A549 (cell line): ENCODE measurements around the gene TP73. TPM values are rescaled to one million over a fixed set of nuclear protein-coding genes. Genes with fewer than 3 reads are reported as not detected.

Experiments used
- ATAC-seq, 2 experiments: fragments of 200-7000 bp in 1 of 2; fragments of >200 bp in 1 of 2; cut with Nextera tagmentation in 1 of 2; cut with Tn5 transposase in 1 of 2; 3 replicates each; pipeline versions ENCODE4 v1.8.0 to v1.9.1; 2018 to 2020; ENCODE audit warnings: mild to moderate bottlenecking in 1 of 2, moderate library complexity in 1 of 2
- CTCF ChIA-PET: fragments of 300-600 bp; sonication (Branson Sonifier 250); formaldehyde crosslinking; extraction: SDS; loops from one replicate; lab custom pipeline; 2021; ENCODE audit warnings: antibody characterized with exemption, inconsistent platforms; lab: Yijun Ruan, JAX
- POLR2A ChIA-PET: fragments of 350-600 bp; formaldehyde crosslinking; extraction: SDS; loops from one replicate; lab custom pipeline; 2021; ENCODE audit warnings: antibody characterized with exemption, inconsistent platforms; lab: Yijun Ruan, JAX
- DNase-seq, 2 experiments: peaks; one replicate each; pipeline versions ENCODE4 v3.0.0 to v3.0.0-alpha.2; 2011 to 2016; ENCODE audit warnings: low read depth in 1 of 2, low spot score in 1 of 2
- FAIRE-seq: peaks from 2 replicates; lab custom pipeline; 2011; peaks lifted over from hg19 to GRCh38; lab: Jason Lieb, UNC
- H3K27ac ChIP-seq, 2 experiments: fragments of >200 bp; sonication (Bioruptor Twin); formaldehyde crosslinking; 3 replicates each; pipeline ENCODE4 v1.5.1; 2016 to 2017
- H3K4me1 ChIP-seq: fragments of >200 bp; sonication (Bioruptor Twin); formaldehyde crosslinking; 3 replicates; pipeline ENCODE4 v1.6.1; 2016
- H3K4me2 ChIP-seq: fragments of >200 bp; sonication (Bioruptor Twin); formaldehyde crosslinking; 3 replicates; pipeline ENCODE4 v1.6.1; 2016
- H3K4me3 ChIP-seq: fragments of >200 bp; sonication (Bioruptor Twin); formaldehyde crosslinking; 3 replicates; pipeline ENCODE4 v1.5.1; 2016
- H3K9me3 ChIP-seq: fragments of >200 bp; sonication (Bioruptor Twin); formaldehyde crosslinking; 3 replicates; pipeline ENCODE4 v1.6.1; 2016
- ATOH8 ChIP-seq: fragments of 250-450 bp; sonication (Bioruptor Pico); IDR thresholded peaks from 2 replicates; pipeline ENCODE4 v1.5.0; 2020; ENCODE audit warnings: low read depth, mild to moderate bottlenecking, moderate library complexity
- CBX8 ChIP-seq: fragments of 200-600 bp; sonication (generic); IDR thresholded peaks from 2 replicates; pipeline ENCODE4 v1.6.1; 2016
- CEBPB ChIP-seq, 2 experiments: fragments of >200 bp in 1 of 2; sonication (Bioruptor Twin) in 1 of 2; formaldehyde crosslinking in 1 of 2; IDR thresholded peaks; 2 replicates each; pipeline ENCODE4 v1.6.1; 2012 to 2016
- CHD4 ChIP-seq: fragments of 200-600 bp; sonication (generic); IDR thresholded peaks from 2 replicates; pipeline ENCODE4 v1.6.1; 2016; ENCODE audit warnings: antibody characterized with exemption, mild to moderate bottlenecking, borderline replicate concordance
- ELK1 ChIP-seq: fragments of 150-350 bp; IDR thresholded peaks from 2 replicates; pipeline ENCODE4 v1.6.1; 2014; ENCODE audit warnings: low read depth, mild to moderate bottlenecking, low read length
- ESRRA ChIP-seq: fragments of 150-350 bp; IDR thresholded peaks from 2 replicates; pipeline ENCODE4 v1.6.1; 2014; ENCODE audit warnings: mild to moderate bottlenecking, low read length, borderline replicate concordance
- FOSB ChIP-seq: fragments of 250-450 bp; sonication (Bioruptor Pico); IDR thresholded peaks from 2 replicates; pipeline ENCODE4 v1.5.0; 2020; ENCODE audit warnings: mild to moderate bottlenecking, moderate library complexity
- GATA3 ChIP-seq: IDR thresholded peaks from 2 replicates; pipeline ENCODE4 v1.6.1; 2012; ENCODE audit warnings: borderline replicate concordance
- HMGXB4 ChIP-seq: fragments of 250-450 bp; sonication (Bioruptor Pico); IDR thresholded peaks from 2 replicates; pipeline ENCODE4 v1.5.0; 2021; ENCODE audit warnings: mild to moderate bottlenecking, moderate library complexity, borderline replicate concordance
- HOXB13 ChIP-seq: fragments of 250-450 bp; sonication (Bioruptor Pico); IDR thresholded peaks from 2 replicates; pipeline ENCODE4 v1.5.0; 2020; ENCODE audit warnings: low read depth, mild to moderate bottlenecking, moderate library complexity
- HOXB5 ChIP-seq: fragments of 250-450 bp; sonication (Bioruptor Pico); IDR thresholded peaks from 2 replicates; pipeline ENCODE4 v1.5.0; 2020; ENCODE audit warnings: mild to moderate bottlenecking, moderate library complexity
- MAX ChIP-seq: IDR thresholded peaks from 2 replicates; pipeline ENCODE4 v1.6.1; 2012
- PBX3 ChIP-seq: IDR thresholded peaks from 2 replicates; pipeline ENCODE4 v1.6.1; 2012
- PHF8 ChIP-seq: fragments of 200-600 bp; sonication (generic); IDR thresholded peaks from 2 replicates; pipeline ENCODE4 v1.6.1; 2016; ENCODE audit warnings: low read depth, mild to moderate bottlenecking, antibody characterized with exemption, moderate library complexity, borderline replicate concordance
- RAD21 ChIP-seq, 2 experiments: fragments of >200 bp in 1 of 2; sonication (Bioruptor Twin) in 1 of 2; formaldehyde crosslinking in 1 of 2; IDR thresholded peaks in 1 of 2; conservative IDR thresholded peaks in 1 of 2; 2 replicates in 1 of 2; 3 replicates in 1 of 2; pipeline ENCODE4 v1.6.1; 2012 to 2018; ENCODE audit warnings: inconsistent platforms in 1 of 2
- REST ChIP-seq: fragments of 200-600 bp; sonication (generic); IDR thresholded peaks from 2 replicates; pipeline ENCODE4 v1.6.1; 2016; ENCODE audit warnings: antibody characterized with exemption, mild to moderate bottlenecking, moderate library complexity
- RFX5 ChIP-seq: fragments of 450-650 bp; IDR thresholded peaks from 2 replicates; pipeline ENCODE4 v1.7.1; 2014; ENCODE audit warnings: antibody characterized with exemption, mild to moderate bottlenecking, moderate library complexity
- RNF2 ChIP-seq: fragments of 200-600 bp; sonication (generic); IDR thresholded peaks from 2 replicates; pipeline ENCODE4 v1.6.1; 2016; ENCODE audit warnings: low read depth, mild to moderate bottlenecking, antibody characterized with exemption, moderate library complexity, borderline replicate concordance
- TFCP2L1 ChIP-seq: fragments of 250-450 bp; sonication (Bioruptor Pico); IDR thresholded peaks from 2 replicates; pipeline ENCODE4 v1.5.0; 2021; ENCODE audit warnings: mild to moderate bottlenecking
- TP53 ChIP-seq: fragments of 250-450 bp; sonication (Bioruptor Pico); IDR thresholded peaks from 2 replicates; pipeline ENCODE4 v1.5.0; 2021; ENCODE audit warnings: mild to moderate bottlenecking, moderate library complexity
- ZC3H11A ChIP-seq: fragments of 450-650 bp; IDR thresholded peaks from 2 replicates; pipeline ENCODE4 v1.6.1; 2014; ENCODE audit warnings: antibody characterized with exemption, mild to moderate bottlenecking
- ZFP36 ChIP-seq: fragments of 450-650 bp; IDR thresholded peaks from 2 replicates; pipeline ENCODE4 v1.6.1; 2014; ENCODE audit warnings: borderline replicate concordance; ENCODE audit not compliant: partially characterized antibody
- WGBS: methylation state at CpG from one replicate; pipeline ENCODE4 v1.1.6; 2017; ENCODE audit errors: missing lambda C conversion rate; 5-methylcytosine and 5-hydroxymethylcytosine counted together
- polyA plus RNA-seq, 4 experiments: library from polyadenylated mRNA; depleted of rRNA in 3 of 4; stranded (reverse); fragments of >200 nt; fragmentation: RNase III in 1 of 4; extraction: RNeasy Plus Mini Kit Qiagen cat#74134 plus additional on column Dnase treatment in 1 of 4; gene quantifications; 2 replicates in 3 of 4; 3 replicates in 1 of 4; pipeline ENCODE4 v1.2.3, GENCODE V29; 2011 to 2017

TP73 gene
- polyA plus RNA-seq, 2 of the 4 experiments (the other 2 are of a cell fraction): 0.01 to 0.25 TPM

- whole genome bisulfite sequencing: 18% methylated on average over 17 of the region's 61 CpGs
- H3K9me3 ChIP-seq: no peaks in the 10 kb centered on the region
- peaks cover 17% of the 10 kb centered on the region for H3K4me1 ChIP-seq
- POLR2A ChIA-PET: no interaction called here
- peak overlapping the region; percentile 77 for H3K4me3 ChIP-seq
- CTCF ChIA-PET: no interaction called here
- TF ChIP-seq RNF2: 0 out of 2 replicates have a peak, but pooled peaks have one; percentile 31
- no peak for TF ChIP-seq CEBPB (IDR thresholded peaks at IDR 0.05)
- TF ChIP-seq MAX: peak; percentile 67; the same call in 1 of the 2 replicates
- no peak for TF ChIP-seq HOXB5
- no peak for TF ChIP-seq REST
- TF ChIP-seq ZFP36: no peak
- peak; percentile 54; the same call in 1 of the 2 replicates for TF ChIP-seq PHF8
- peak; percentile 72 to 84 for DNase-seq
- ATAC-seq: peak; percentile 72 to 82
- H3K27ac ChIP-seq: peak overlapping the region; percentile 77 to 96
- H3K4me2 ChIP-seq: peak overlapping the region; percentile 91
- no peak for FAIRE-seq
Measured at GRCh38 chr1:3772027-3772714, 119.9 kb downstream of the TP73 start.

GRCh38 chr1:3772715-3773571, 120.6 kb downstream of the TP73 start, which contains the start of gene SMIM1:
Gene SMIM1, plus strand, starts transcription at chr1:3772749. Its CDS starts 2,625 bp downstream, at chr1:3775374.
- POLR2A ChIA-PET: no interaction called here
- WGBS: 71% methylated on average over 4 of the region's 55 CpGs
- Histone ChIP-seq H3K4me2 (peak within 1 kb of the TSS; percentile 91), H3K4me1 (peaks cover 17% of the 10 kb centered on the region), H3K9me3 (no peaks in the 10 kb centered on the region), H3K4me3 (peak within 1 kb of the TSS; percentile 77), H3K27ac (peak within 1 kb of the TSS; percentile 77 to 96)
- TF ChIP-seq ZC3H11A (no peak), GATA3 (no peak), HOXB5 (no peak), CBX8 (no peak), ATOH8 (no peak), HOXB13 (CRISPR knock-in tag) (no peak), ESRRA (no peak), HMGXB4 (CRISPR knock-in tag) (no peak), RFX5 (no peak), FOSB (no peak), TP53 (CRISPR knock-in tag) (no peak), TFCP2L1 (no peak), CHD4 (no peak), PBX3 (no peak), RAD21 (conservative IDR thresholded peaks at IDR 0.05 in 1 of 2, IDR thresholded peaks at IDR 0.05 in 1 of 2) (no peak), ELK1 (no peak)
- CTCF ChIA-PET: interaction anchor here (1.0 to 1.2 kb wide), 2 partner anchors 11 to 19 kb away, joined by 3 to 4 read pairs; no protein-coding TSS in a partner anchor
- no peak for FAIRE-seq
- peak; percentile 11 to 34; a peak in 2 of 6 replicates for ATAC-seq
- DNase-seq: no peak
